Activated naive CD4-positive, alpha-beta T cell treated with anti-CD3 and anti-CD28 coated beads, Interleukin-2, amount 50 U/mL, for 72 hours (primary cell): ENCODE measurements around the gene HOXA7. TPM values are rescaled to one million over a fixed set of nuclear protein-coding genes. Genes with fewer than 3 reads are reported as not detected.
A peak's percentile ranks its signal among the peaks of the same experiment; 100 is the strongest.

Experiments
- ATAC-seq, 2 donors: fragments of 150-1000 bp; cut with Tn5 transposase; 2 replicates each; pipeline ENCODE4 v1.10.0; 2021; ENCODE audit warnings: mild to moderate bottlenecking in 2 of 2, moderate library complexity in 2 of 2
- DNase-seq, 2 donors: peaks; one replicate each; pipeline ENCODE4 v3.0.0; 2021 to 2022; ENCODE audit warnings: low spot score in 2 of 2
- H3K27ac Mint-ChIP-seq, 2 donors: one replicate each; pipeline ENCODE4 v1.8.0; 2022; ENCODE audit warnings: mild to moderate bottlenecking in 2 of 2, mixed read lengths in 2 of 2
- H3K36me3 Mint-ChIP-seq, 2 donors: one replicate each; pipeline ENCODE4 v1.8.0; 2022; ENCODE audit warnings: mixed read lengths in 2 of 2
- H3K9me3 Mint-ChIP-seq, 2 donors: one replicate each; pipeline ENCODE4 v1.8.0; 2022; ENCODE audit warnings: mixed read lengths in 2 of 2
- total RNA-seq, 2 donors: library from RNA; stranded (reverse); gene quantifications; one replicate each; pipeline ENCODE4 v1.2.3, GENCODE V29; 2022

HOXA7 gene
- total RNA-seq, 2 donors from 2014 or later, result not detected

GRCh38 chr7:27186668-27187474 is 30.4 kb upstream of the HOXA7 start:
- H3K27ac Mint-ChIP-seq, result no peak overlapping the region
- DNase-seq (peak in 1 of 2 donors; percentile 14), ATAC-seq (no peak)
- peaks cover 0 to 19% of the 10 kb centered on the region in 2 donors for H3K36me3 Mint-ChIP-seq
- no peaks in the 10 kb centered on the region for H3K9me3 Mint-ChIP-seq

- ATAC-seq (peak in 1 of 2 donors; percentile 21), DNase-seq (peak in 1 of 2 donors; percentile 51)
- Mint-ChIP-seq H3K9me3 (no peaks in the 10 kb centered on the region), H3K36me3 (peaks cover 0 to 19% of the 10 kb centered on the region in 2 donors), H3K27ac (peak overlapping the region in 1 of 2 donors; percentile 93)
Observed at GRCh38 chr7:27185854-27186667, 29.6 kb upstream of the HOXA7 start.

GRCh38 chr7:27185013-27185853 is 28.8 kb upstream of the HOXA7 start, which contains the start of gene HOXA11:
Gene HOXA11, minus strand, starts transcription at chr7:27185232. Its CDS starts 88 bp downstream, at chr7:27185144.
- Mint-ChIP-seq H3K36me3 (peaks cover 0 to 15% of the 10 kb centered on the region in 2 donors), H3K27ac (peak within 1 kb of the TSS in 1 of 2 donors; percentile 93), H3K9me3 (no peaks in the 10 kb centered on the region)
- ATAC-seq (peak in 1 of 2 donors; percentile 14), DNase-seq (peak in 1 of 2 donors; percentile 45)

- no peaks in the 10 kb centered on the region for H3K9me3 Mint-ChIP-seq
- no peak overlapping the region for H3K27ac Mint-ChIP-seq
- H3K36me3 Mint-ChIP-seq, result peaks cover 0 to 17% of the 10 kb centered on the region in 2 donors
- peak in 1 of 2 donors; percentile 47 for ATAC-seq
- peak in 1 of 2 donors; percentile 30 for DNase-seq
Observed at GRCh38 chr7:27184337-27185012, 28.0 kb upstream of the HOXA7 start.

GRCh38 chr7:27183682-27184336 is 27.3 kb upstream of the HOXA7 start:
- Mint-ChIP-seq H3K9me3 (no peaks in the 10 kb centered on the region), H3K27ac (peak overlapping the region in 1 of 2 donors; percentile 29), H3K36me3 (peaks cover 0 to 18% of the 10 kb centered on the region in 2 donors)
- ATAC-seq, result no peak
- peak in 1 of 2 donors; percentile 23 for DNase-seq

- Mint-ChIP-seq H3K27ac (peak overlapping the region in 1 of 2 donors; percentile 29), H3K36me3 (peaks cover 0 to 13% of the 10 kb centered on the region in 2 donors), H3K9me3 (no peaks in the 10 kb centered on the region)
- ATAC-seq (no peak), DNase-seq (peak in 1 of 2 donors; percentile 44)
Observed at GRCh38 chr7:27182861-27183681, 26.6 kb upstream of the HOXA7 start.

GRCh38 chr7:27182285-27182841 is 25.9 kb upstream of the HOXA7 start:
- Mint-ChIP-seq H3K9me3 (no peaks in the 10 kb centered on the region), H3K27ac (no peak overlapping the region), H3K36me3 (peaks cover 0 to 13% of the 10 kb centered on the region in 2 donors)
- no peak for ATAC-seq
- DNase-seq, result no peak

GRCh38 chr7:27181795-27182275 is 25.4 kb upstream of the HOXA7 start:
- ATAC-seq (no peak), DNase-seq (peak in 1 of 2 donors; percentile 33)
- H3K27ac Mint-ChIP-seq, result no peak overlapping the region
- H3K36me3 Mint-ChIP-seq, result peaks cover 0 to 13% of the 10 kb centered on the region in 2 donors
- no peaks in the 10 kb centered on the region for H3K9me3 Mint-ChIP-seq

- DNase-seq, result no peak
- ATAC-seq, result no peak
- Mint-ChIP-seq H3K27ac (no peak overlapping the region), H3K36me3 (peaks cover 0 to 5% of the 10 kb centered on the region in 2 donors), H3K9me3 (no peaks in the 10 kb centered on the region)
Observed at GRCh38 chr7:27180431-27181420, 24.3 kb upstream of the HOXA7 start.

GRCh38 chr7:27179503-27180430 is 23.3 kb upstream of the HOXA7 start:
- Mint-ChIP-seq H3K9me3 (no peaks in the 10 kb centered on the region), H3K27ac (no peak overlapping the region), H3K36me3 (peaks cover 0 to 4% of the 10 kb centered on the region in 2 donors)
- ATAC-seq (peak; percentile 64 to 78), DNase-seq (peak; percentile 23 to 78)

GRCh38 chr7:27179030-27179429 is 22.6 kb upstream of the HOXA7 start:
- DNase-seq (no peak), ATAC-seq (no peak)
- Mint-ChIP-seq H3K36me3 (peaks cover 0 to 4% of the 10 kb centered on the region in 2 donors), H3K9me3 (no peaks in the 10 kb centered on the region), H3K27ac (no peak overlapping the region)

- no peak for DNase-seq
- Mint-ChIP-seq H3K9me3 (no peaks in the 10 kb centered on the region), H3K36me3 (peaks cover 0 to 4% of the 10 kb centered on the region in 2 donors), H3K27ac (no peak overlapping the region)
- ATAC-seq, result no peak
Observed at GRCh38 chr7:27178366-27178765, 21.9 kb upstream of the HOXA7 start.
